HG03469 (cell line): ENCODE data around the gene CPHXL2.

Experiments
- ATAC-seq: cut with Tn5 transposase; IDR thresholded peaks from one replicate; pipeline ENCODE4 v1.9.1; 2021; ENCODE audit warnings: mild to moderate bottlenecking, moderate library complexity, moderate number of reproducible peaks; ENCODE audit not compliant: unreplicated experiment

Gene CPHXL2

DNA sequence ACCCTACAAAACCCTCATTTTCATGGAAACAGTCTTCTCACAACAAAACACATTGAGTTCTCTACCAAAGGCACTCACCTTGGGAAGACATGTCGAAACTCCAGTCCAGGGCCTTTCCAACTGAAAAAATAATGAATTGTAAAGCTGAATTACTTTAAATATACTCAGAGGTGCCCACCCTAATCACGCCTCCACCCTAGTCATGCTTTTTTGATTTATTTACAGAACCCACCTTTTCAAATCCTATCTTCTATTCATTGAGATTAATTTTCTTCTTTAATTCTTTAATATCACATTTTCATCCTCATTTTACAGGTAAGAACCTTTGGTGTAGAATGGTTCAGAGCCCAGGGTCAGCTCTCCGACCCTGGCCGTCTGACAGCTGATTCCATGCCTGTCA is at the start of gene CPHXL2:
Gene CPHXL2, minus strand, starts transcription at position 101 of the 400 bp plus-strand sequence. Its CDS starts 10 bp downstream, at position 91.
- no peak for ATAC-seq

DNA sequence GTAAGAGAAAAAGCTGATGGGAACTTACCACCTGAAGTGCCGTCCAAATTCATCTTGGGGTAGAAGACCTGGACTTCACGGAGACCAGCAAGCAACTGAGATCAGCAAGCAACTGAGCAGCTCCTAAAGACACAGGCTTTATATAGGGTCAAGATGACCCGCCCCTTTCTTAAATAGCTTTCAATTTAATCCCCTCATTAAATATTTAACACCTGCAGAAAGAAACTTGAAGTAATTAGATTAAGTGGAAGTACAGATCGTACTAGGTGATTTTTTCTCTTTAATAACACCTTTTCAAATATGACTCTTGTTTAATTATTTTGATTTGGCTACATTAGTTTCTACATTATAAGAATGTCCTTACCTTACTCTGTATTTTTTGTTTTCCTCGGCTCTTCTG is 49.6 kb upstream of the CPHXL2 start, which contains the start of gene CPHXL:
Gene CPHXL, minus strand, starts transcription at position 101 of the 400 bp plus-strand sequence. Its CDS starts 48 bp downstream, at position 53.
- no peak for ATAC-seq

DNA sequence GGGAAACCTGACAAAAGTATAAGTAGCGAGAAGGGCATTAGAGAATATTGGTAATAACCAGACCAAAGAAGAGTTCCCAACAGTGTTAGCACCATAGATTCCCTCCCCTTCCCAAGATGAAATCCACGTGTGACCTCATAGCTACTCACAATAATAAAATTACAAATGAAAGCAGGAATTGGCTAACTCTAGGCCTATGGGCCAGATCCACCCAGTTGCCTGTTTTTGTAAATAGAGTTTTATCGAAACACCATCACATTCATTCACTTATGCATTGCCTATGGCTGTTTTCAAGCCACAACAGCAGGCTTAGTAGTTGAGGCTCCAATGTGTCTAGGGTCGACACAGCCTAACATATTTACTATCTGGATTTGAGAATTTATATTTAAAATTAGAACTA is 41.6 kb upstream of the CPHXL2 start:
- ATAC-seq: no peak

DNA sequence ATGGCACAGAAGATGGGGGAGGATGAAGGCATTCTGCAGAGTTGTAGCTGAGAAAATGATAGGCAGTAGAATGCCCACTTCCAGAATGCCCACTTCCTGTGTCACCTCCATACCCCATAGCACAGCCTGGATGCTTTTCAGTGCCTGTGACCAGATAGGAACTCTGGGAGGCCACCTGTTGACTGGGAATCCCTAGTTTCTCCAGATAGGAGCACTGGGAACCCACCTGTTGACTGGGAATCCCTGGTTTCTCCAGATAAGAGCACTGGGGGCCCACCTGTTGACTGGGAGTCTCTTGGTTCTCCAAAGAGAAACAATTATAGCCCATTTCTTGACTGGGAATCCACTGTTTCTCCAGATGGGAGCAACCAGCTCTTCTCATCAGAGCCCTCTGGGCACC is 37.9 kb upstream of the CPHXL2 start:
- ATAC-seq: no peak

DNA sequence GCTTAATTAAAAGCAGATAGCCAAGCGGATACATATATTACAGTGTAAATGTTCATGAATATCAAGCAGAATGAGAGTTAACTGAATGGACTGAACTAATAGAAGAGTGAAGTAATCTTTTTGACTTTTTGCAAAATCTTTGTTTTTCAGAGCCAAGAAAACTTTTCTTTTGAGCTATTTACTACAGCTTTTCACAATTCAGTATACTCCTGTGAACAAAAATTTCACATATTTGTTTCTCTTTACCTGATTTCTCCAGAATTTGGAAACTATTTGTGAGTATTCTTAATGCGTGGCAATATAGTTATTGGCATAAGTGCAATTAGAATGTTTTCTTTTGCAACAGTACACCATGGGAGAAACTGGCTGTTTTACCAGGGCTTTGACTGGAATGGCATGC is 33.5 kb upstream of the CPHXL2 start:
- no peak for ATAC-seq

DNA sequence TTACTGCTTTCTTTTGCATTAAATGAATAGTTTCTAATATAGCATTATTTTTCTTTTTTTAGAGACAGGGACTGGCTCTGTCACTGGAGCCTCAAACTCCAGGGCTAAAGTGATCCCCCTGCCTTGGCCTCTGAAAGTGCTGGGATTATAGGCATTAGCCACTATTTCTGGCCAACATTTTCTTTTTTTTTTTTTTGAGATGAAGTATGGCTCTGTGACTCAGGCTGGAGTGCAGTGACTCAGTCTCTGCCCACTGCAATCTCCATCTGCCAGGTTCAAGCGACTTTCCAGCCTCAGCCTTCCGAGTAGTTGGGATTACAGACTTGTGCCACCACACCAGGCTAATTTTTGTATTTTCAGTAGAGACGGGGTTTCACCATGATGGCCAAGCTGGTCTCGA is 26.5 kb upstream of the CPHXL2 start:
- no peak for ATAC-seq

DNA sequence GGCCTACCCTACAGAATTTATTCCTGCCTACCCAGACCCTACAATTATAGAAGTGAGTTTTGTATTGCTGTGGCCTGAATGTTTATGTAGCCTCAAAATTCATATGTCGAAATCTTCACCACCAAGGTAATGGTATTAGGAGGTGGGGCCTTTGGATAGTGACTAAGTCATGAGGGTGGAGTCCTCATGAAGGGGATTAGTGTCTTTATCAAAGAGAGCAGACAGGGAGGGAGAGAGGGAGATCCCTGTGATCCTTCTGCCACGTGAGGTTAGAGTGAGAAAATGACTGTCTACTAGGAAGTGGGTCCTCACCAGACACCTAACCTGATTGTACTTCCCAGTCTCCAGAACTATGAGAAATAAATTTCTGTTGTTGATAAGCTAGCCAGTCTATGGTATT is 25.4 kb upstream of the CPHXL2 start:
- ATAC-seq: no peak

DNA sequence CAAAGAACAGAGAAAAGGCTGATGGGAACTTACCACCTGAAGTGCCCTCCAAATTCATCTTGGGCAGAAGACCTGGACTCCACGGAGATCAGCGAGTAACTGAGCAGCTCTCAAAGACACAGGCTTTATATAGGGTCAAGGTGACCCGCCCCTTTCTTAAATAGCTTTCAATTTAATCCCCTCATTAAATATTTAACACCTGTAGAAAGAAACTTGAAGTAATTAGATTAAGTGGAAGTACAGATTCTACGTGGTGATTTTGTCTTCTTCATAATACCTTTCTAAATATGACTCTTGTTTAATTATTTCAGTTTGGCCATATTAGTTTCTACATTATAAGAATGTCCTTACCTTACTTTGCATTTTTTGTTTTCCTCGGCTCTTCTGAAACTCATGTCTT is 24.6 kb upstream of the CPHXL2 start, which contains the start of gene DUXB:
Gene DUXB, minus strand, starts transcription at position 101 of the 400 bp plus-strand sequence. Its CDS starts 43 bp downstream, at position 58.
- no peak for ATAC-seq

DNA sequence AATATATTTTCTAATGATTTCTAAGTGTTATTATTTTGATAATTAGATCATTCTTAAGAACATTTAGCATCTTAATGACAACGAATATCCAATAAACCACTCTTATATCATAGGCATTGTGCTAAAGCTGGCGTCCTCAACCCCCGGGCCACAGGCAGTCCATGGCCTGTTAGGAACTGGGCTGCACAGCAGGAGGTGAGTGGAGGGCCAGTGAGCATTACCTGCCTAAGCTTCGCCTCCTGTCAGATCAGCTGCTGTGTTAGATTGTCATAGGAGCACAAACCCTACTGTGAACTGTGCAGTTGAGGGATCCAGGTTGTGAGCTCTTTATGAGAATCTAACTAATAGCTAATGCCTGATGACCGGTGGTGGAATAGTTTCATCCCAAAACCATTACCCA is 20.8 kb upstream of the CPHXL2 start:
- ATAC-seq: no peak

DNA sequence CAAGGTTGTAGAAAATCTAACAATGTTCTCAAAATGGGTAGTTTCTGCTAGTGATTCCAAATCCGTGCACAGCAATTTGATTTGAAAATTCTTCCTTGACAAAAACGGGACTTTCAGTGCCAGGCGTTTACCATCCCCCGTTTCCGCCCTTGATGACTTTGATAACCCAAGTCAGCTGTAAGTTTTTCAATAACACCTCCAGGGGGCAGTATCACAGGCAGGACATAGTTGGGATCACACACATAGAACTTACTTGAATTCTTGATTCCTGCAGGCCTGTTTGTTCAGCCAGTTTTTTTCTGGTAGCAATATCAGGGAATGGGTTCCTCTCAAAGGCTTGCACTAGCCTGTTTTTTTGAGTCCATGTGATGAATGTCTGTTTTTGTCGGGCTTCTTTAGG is 18.9 kb upstream of the CPHXL2 start:
- ATAC-seq: no peak

DNA sequence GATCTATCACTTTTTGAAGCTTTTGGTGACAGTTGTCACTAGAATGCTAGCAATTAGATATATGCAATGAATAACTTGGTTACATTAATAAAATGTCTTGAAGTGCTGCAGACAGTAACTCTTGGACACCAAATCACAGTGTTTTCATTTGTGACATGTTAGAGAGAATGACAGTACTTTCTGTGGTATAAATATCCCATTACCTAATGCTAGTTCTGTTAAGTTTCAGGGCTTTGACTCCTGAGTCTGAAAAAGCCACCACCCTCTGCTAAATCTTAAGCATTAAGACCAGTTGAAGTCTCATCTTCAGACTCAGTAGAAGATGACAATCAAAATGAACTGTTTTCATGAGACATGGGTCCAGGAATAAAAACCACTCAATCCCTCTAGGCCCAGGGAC is 10.6 kb upstream of the CPHXL2 start:
- no peak for ATAC-seq

DNA sequence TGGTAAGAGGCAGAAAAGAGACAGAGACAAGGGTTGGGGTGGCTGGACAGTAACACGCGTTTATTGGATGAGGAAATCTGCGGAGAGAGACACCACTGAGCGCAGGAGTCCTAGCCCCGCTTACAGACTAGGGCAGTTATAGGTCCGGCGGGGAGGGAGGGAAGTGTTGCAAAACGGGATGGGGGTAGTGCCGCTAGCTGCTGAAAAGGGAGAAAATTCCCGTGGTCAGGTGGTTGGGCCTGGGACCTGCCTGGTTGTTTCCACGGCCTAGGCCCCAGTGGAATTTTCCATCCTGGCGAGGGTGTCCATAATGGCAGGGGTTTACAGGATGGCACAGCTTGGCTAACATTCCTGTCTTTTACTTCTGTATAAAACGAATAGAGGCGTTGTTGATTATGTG is 5.5 kb upstream of the CPHXL2 start:
- no peak for ATAC-seq

DNA sequence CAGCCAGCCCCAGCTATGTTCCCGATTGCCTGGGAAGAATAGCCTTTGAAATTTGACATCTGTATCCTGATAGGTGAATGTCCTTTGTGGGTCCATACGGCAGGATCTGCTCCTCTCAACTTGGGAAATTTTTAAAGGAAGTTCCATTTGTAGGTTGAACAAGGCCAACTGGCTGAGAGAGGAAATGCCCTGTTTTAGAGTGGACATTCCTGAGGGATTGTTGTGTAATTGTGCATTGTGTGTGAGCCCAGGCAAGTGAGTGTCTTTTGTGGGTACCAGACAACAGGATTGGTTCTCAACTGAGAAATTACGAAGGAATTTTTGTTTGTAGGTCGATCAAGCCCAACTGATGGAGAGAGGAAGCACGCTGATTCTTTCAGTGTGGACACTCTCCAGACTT is 2.6 kb upstream of the CPHXL2 start:
- no peak for ATAC-seq

DNA sequence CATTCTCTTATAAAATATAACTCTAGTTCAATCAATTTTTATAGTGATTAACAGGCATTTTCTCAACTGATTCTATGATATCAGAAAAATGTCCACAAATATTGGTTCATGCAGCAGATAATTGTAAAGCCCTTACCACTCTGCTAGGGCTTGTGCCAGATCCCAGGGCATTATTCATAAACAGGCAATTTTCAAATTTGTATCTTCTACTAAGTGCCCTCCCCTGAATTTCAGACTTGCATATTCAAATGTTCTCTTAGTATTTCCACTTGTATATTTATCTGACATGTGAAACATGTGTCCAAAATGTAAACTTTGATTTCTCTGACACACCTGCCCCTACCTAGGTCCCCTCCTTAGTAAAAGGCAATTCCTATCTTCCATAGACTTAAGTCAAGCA is 9.3 kb downstream of the CPHXL2 start:
- ATAC-seq: no peak

DNA sequence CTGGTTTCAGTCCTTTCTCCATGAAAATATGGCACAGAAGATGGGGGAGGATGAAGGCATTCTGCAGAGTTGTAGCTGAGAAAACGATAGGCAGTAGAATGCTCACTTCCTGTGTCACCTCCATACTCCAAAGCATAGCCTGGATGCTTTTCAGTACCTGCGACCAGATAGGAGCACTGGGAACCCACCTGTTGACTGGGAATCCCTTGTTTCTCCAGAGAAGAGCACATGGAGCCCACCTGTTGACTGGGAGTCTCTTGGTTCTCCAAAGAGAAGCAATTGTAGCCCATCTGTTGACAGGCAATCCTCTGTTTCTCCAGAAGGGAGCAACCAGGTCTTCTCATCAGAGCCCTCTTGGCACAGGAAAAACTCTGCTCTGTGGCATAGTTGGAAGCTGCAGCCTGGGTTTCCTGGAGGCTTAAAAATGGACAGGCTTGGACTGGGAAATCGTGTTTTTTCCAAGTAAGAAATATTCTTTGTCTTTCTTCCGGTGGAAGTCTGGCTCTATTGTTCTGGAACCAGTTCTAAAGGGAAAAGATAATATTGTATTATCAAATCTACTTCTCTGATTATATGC is 16.0 kb downstream of the CPHXL2 start:
- no peak for ATAC-seq

DNA sequence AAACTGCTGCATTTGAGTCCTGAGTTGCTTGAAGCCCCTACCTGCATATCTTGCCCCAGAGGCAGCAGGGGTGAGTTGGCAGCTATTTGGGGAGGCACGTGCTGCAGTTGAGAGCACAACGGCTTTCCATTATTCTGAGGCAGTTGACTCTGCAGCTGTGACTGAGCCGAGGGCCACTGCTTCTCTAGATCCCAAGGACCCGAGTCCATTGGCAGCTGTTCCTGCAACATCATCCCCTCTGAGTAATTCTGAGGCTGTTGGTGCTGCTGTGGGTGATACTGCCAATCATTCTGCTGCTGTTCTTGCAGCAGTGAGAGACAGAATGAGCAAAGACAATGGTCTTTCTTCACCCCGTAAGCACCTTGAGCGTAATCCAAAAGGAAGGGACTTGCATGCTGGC is 16.5 kb downstream of the CPHXL2 start:
- ATAC-seq: no peak

DNA sequence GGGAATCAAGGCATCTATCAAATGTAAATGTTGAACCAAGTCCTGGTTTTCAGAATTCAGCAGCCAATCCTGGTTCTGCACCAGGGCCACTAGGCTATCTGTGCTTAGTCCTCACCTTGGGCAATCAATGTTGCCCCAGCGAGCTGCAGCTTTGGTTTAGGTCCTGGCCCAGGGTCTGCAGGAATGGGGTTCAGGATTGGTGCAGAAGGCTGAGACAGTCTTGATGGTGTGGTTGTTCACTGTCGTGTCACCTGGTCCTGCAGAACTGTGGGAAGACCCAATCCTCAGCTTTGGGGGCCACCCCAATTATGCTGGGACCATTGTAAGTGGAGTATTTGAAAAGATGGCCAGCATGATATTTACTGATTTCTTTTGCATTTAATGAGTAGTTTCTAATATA is 18.6 kb downstream of the CPHXL2 start:
- ATAC-seq: no peak

DNA sequence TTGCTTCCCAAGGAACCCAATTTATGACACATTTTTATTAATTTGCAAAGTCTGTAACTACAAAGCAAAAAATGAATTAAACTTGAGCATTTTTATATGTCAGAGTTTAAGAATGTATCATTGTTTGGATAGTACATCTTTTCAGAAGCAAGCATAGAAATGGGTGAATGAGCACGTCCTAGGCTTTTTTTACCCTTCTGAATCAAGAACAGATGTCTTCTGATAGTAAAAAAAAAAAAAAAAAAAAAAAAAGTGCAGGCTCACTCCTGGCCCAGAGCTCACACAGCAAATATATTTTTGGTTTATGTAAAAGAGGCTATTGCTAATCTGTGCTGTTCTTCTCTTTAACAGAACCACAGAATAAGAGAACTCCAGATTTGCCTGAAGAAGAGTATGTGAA is 22.9 kb downstream of the CPHXL2 start:
- ATAC-seq: no peak

DNA sequence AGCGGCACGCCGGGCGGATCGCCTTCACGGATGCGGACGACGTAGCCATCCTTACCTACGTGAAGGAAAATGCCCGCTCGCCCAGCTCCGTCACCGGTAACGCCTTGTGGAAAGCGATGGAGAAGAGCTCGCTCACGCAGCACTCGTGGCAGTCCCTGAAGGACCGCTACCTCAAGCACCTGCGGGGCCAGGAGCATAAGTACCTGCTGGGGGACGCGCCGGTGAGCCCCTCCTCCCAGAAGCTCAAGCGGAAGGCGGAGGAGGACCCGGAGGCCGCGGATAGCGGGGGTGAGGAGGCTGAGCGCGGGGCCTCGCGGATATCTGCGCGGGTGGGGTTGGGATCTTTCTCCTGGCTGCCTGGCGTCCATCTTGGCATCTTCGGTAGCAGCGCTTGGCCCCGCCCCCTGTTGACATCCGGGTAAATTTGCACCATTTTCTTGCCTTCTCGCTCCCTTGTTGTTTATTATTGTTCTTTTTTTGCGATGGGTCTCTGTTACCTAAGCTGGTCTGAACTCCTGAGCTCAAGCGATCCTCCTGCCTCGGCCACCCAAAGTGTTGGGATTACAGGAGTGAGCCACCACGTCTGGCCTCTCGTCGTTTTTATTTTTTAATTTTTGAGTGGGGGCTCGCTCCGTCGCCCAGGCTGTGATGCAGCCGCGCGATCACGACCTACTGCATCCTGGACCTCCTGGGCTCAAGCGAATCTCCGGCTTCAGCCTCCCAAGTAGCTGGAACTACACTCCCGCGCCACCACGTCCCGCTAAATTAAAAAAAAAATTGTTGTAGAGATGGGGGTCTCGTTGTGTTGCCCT is 28.3 kb downstream of the CPHXL2 start:
- ATAC-seq: peak; percentile 8

DNA sequence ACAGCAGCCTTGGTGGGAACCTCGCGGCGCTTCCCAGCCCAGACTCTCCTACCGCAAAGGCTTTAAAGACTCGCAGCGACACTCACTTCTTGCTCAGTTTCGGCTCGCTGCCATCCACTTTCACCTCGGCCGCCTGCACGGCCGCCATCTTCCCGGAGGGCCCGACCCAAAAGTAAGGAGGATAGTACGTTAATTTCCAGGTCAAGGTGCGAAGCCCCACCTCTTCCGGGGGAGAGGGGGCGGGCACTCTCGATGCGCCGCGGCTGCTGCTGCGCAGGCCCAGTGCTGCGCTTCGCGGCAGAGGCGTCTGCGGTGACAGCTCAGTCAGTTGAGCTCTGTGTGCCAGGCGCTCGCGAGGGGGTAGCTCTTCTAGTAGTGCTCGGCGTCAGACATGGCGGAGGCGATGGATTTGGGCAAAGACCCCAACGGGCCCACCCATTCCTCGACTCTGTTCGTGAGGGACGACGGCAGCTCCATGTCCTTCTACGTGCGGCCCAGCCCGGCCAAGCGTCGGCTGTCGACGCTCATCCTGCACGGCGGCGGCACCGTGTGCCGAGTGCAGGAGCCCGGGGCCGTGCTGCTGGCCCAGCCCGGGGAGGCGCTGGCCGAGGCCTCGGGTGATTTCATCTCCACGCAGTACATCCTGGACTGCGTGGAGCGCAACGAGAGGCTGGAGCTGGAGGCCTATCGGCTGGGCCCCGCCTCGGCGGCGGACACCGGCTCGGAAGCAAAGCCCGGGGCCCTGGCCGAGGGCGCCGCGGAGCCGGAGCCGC is 29.1 kb downstream of the CPHXL2 start, which contains the start of the genes KARS1 and TERF2IP:
Gene KARS1, minus strand, starts transcription at position 174 of the 773 bp plus-strand sequence. Its CDS starts 26 bp downstream, at position 148.
Gene TERF2IP, plus strand, starts transcription at position 282 of the 773 bp plus-strand sequence. Its CDS starts 110 bp downstream, at position 392.
- ATAC-seq: peak; percentile 87

DNA sequence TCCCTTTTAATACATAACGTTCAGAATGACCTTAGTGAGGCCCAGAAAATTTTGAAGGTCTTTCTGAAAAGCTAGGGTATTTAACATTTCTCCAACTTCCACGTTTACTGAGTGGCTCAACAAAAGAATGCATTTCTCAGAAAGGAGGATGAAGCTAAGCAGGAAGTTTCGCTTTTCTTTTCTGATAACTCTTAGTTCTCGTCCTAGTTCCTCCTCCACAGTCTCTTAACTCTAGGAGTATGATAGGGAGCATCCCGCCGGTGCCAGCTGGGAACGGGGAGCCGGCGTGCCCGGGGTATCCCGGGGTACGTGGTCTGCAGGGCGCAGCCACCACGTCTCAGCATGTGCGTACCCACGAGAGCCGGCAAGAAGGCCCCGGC is 29.7 kb downstream of the CPHXL2 start:
- peak; percentile 13 for ATAC-seq
